Measurements from ENCODE around the gene PIGN. TPM values are rescaled to one million over a fixed set of nuclear protein-coding genes. Genes with fewer than 3 reads are reported as not detected.

PIGN gene
- total RNA-seq, 2 experiments from 2014 or later = 24.9 to 28.1 TPM

DNA sequence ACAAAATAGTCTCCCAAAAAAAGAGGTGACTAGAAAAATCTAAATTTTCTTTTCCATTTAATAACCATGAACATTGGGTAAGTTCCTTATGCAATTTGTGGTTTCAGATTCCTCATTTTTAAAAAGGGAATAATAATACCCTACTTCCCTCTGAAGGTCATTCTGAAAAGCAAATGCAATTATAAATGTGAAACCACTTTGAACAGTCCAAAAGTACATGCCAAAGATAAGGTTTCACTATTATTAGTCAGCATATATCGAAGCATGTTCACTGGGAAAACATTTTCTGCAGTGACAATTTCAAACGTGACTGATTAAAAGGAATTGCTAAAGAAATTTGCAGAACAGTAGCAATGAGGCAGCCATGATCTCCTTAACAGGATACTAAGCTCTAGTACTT is 193.9 kb downstream of the PIGN start:
- Mint-ChIP-seq H3K4me1 (ENCODE audit: low read depth) (peaks cover 6% of the 10 kb centered on the region), H3K27ac (no peak overlapping the region), H3K9me3 (no peaks in the 10 kb centered on the region), H3K27me3 (no peaks in the 10 kb centered on the region), H3K36me3 (ENCODE audit: low read depth) (no peaks in the 10 kb centered on the region), H3K4me3 (no peak overlapping the region)
- CTCF ChIA-PET = no interaction called here
- TF ChIP-seq, protein P1, sequence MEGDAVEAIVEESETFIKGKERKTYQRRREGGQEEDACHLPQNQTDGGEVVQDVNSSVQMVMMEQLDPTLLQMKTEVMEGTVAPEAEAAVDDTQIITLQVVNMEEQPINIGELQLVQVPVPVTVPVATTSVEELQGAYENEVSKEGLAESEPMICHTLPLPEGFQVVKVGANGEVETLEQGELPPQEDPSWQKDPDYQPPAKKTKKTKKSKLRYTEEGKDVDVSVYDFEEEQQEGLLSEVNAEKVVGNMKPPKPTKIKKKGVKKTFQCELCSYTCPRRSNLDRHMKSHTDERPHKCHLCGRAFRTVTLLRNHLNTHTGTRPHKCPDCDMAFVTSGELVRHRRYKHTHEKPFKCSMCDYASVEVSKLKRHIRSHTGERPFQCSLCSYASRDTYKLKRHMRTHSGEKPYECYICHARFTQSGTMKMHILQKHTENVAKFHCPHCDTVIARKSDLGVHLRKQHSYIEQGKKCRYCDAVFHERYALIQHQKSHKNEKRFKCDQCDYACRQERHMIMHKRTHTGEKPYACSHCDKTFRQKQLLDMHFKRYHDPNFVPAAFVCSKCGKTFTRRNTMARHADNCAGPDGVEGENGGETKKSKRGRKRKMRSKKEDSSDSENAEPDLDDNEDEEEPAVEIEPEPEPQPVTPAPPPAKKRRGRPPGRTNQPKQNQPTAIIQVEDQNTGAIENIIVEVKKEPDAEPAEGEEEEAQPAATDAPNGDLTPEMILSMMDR (IDR thresholded peaks at IDR 0.05) = no peak
- ATAC-seq (no peak), DNase-seq (no peak)
- intact Hi-C loops (cut with micrococcal nuclease) = no loop called here
- POLR2A ChIA-PET = no interaction called here

DNA sequence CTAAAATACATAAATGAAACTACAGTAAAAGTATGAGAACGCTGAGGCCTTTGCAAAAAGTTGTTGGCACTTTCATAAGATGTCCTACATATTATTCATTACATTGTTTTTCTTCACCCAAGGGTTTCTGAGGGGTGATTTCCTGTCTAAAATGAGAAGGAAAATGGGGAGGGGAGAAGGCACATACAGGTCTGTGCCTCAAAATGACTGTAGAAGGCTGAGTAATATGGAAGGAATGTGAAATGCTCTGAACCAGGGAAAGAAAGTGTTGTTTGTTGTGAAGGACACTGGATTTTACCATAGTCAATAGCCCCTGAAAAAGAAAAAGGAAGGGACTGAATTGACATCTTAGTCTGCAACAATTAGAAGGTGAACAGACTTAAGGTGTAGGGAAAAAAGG is 194.6 kb downstream of the PIGN start:
- Mint-ChIP-seq H3K9me3 (no peaks in the 10 kb centered on the region), H3K4me1 (ENCODE audit: low read depth) (peaks cover 6% of the 10 kb centered on the region), H3K27ac (no peak overlapping the region), H3K36me3 (ENCODE audit: low read depth) (no peaks in the 10 kb centered on the region), H3K4me3 (no peak overlapping the region), H3K27me3 (no peaks in the 10 kb centered on the region)
- DNase-seq (no peak), ATAC-seq (no peak)
- CTCF ChIA-PET = no interaction called here
- TF ChIP-seq, protein P1 (IDR thresholded peaks at IDR 0.05) = no peak
- POLR2A ChIA-PET = no interaction called here
- intact Hi-C loops (cut with micrococcal nuclease) = no loop called here

- CTCF ChIA-PET = no interaction called here
Observed at GRCh38 chr18:61991836-61992235, 195.0 kb downstream of the PIGN start.

GRCh38 chr18:61991201-61991600 is 195.7 kb downstream of the PIGN start:
- Mint-ChIP-seq H3K9me3 (no peaks in the 10 kb centered on the region), H3K4me1 (ENCODE audit: low read depth) (peaks cover 6% of the 10 kb centered on the region), H3K4me3 (no peak overlapping the region), H3K27ac (no peak overlapping the region), H3K27me3 (no peaks in the 10 kb centered on the region), H3K36me3 (ENCODE audit: low read depth) (no peaks in the 10 kb centered on the region)
- ChIA-PET POLR2A (no interaction called here), CTCF (no interaction called here)
- ATAC-seq = no peak
- no peak for DNase-seq
- intact Hi-C loops (cut with micrococcal nuclease) = no loop called here
- TF ChIP-seq, protein P1 (IDR thresholded peaks at IDR 0.05) = no peak

More at GRCh38 chr18:61991836-61992235, 195.0 kb downstream of the PIGN start:
- POLR2A ChIA-PET = no interaction called here
- Mint-ChIP-seq H3K36me3 (ENCODE audit: low read depth) (no peaks in the 10 kb centered on the region), H3K27me3 (no peaks in the 10 kb centered on the region), H3K4me1 (ENCODE audit: low read depth) (peaks cover 6% of the 10 kb centered on the region), H3K9me3 (no peaks in the 10 kb centered on the region), H3K4me3 (no peak overlapping the region), H3K27ac (no peak overlapping the region)
- TF ChIP-seq, protein P1 (IDR thresholded peaks at IDR 0.05) = no peak
- ATAC-seq = no peak
- DNase-seq = no peak
- intact Hi-C loops (cut with micrococcal nuclease) = no loop called here

Other genes starting within 250 kb of the PIGN start
- 10 to 100 TPM; 18.4 to 21.7 TPM for gene RELCH, start 199 bp upstream of the PIGN start, total RNA-seq
- 1 to 10 TPM; 7.3 to 8.0 TPM for gene TNFRSF11A, start 138.3 kb upstream of the PIGN start, total RNA-seq

Data from activated CD8-positive, alpha-beta T cell treated with anti-CD3 and anti-CD28 coated beads for 36 hours (primary cell).